ENCODE measurements around the gene CEP68.
"Not testable (repeated sequence)": the region's sequence is repeated elsewhere in the genome, so short reads cannot be mapped to it uniquely, and the experiment has no call there.

Gene CEP68

GRCh38 chr2:65056215-65057053 lies at the start of gene CEP68:
Gene CEP68, plus strand, starts transcription at chr2:65056416. Its CDS starts 13,029 bp downstream, at chr2:65069445.
- DNase-seq: peak; percentile 96

- DNase-seq: no peak
Observed at GRCh38 chr2:65013776-65014175, 42.4 kb upstream of the CEP68 start.

- no peak for DNase-seq
Observed at GRCh38 chr2:65015731-65016130, 40.5 kb upstream of the CEP68 start.

GRCh38 chr2:65016789-65017188 lies 39.4 kb upstream of the CEP68 start:
- DNase-seq: no peak

- DNase-seq: no peak
Observed at GRCh38 chr2:65017335-65017734, 38.9 kb upstream of the CEP68 start.

DNA sequence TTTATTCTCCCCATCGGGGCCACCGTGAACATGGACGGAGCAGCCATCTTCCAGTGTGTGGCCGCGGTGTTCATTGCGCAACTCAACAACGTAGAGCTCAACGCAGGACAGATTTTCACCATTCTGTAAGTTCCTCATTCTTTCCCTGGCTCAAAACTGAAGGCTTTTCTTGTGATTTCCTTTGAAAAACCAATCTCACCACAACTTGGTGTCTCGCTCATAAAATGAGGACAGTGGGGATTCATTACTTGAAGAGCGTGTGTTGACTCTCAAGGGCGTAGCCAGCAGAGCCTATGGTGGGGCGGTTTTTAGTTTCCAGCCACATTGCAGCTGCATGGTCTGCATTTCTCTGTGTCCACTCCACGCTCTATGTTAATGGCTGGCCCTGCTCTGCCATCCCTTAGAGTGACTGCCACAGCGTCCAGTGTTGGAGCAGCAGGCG lies 38.1 kb upstream of the CEP68 start:
- no peak for DNase-seq

DNA sequence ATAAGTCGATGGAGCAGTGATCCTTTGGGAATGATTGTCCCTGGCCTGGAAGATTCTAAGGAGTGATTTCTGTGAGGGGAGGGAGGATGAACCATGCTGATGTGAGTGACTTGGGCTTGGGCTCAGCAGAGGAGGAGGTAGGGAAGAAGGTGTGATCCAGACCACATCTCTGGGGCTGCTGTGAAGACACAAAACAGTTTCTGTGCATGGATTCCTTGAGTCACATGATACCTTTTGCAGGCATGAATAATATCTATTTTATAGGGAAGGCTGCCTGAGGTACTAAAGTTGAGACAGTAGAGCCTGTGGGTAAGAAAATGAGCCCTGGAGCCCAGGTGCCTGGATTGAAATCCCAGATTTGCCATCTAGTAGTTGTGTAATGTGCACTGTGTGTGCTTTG lies 37.2 kb upstream of the CEP68 start:
- DNase-seq: no peak

GRCh38 chr2:65019675-65020195 lies 36.5 kb upstream of the CEP68 start:
- no peak for DNase-seq

- DNase-seq: not testable (repeated sequence)
Observed at GRCh38 chr2:65020251-65020650, 36.0 kb upstream of the CEP68 start.

- DNase-seq: no peak
Observed at GRCh38 chr2:65020943-65021528, 35.2 kb upstream of the CEP68 start.

DNA sequence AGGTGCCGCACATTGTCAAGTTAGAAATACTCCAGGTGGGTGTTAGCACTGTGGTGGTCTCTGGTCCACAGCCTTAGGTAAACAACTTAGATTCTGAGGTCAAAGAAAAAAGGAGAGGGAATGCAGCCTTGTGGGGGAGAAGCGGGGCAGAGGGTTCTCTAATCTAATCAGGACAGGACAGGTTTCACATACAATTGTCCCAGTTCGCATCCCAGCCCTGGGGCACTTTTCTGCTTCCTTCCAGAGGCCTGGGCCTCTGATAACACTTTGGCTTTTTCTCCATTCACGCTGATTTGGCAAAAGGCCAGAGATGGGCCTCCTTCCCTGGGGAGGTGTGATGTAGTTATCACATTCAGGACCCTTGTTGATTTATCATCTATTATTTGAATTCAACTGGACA lies 34.5 kb upstream of the CEP68 start:
- DNase-seq: no peak

DNA sequence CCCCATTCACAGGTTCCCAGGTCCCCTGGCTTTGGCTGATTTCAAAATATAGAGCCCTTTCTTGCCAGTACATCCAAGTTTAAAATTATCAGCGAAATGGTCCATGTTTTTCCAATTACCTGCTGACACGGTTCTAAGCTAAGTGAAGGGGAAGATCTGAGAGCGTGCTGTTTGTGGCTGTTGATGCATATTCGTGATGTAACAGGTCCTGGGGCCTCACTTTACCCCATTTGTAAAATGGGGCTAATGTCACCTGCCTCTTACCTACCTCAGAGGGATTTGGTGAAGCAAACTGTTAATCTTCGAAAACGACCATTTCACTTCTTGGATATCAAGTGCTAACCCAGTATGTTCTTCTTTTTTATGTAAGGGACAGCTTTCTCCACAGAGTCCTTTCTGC lies 34.0 kb upstream of the CEP68 start:
- DNase-seq: no peak

- DNase-seq: no peak
Observed at GRCh38 chr2:65023742-65024141, 32.5 kb upstream of the CEP68 start.

GRCh38 chr2:65024149-65024829 lies 31.9 kb upstream of the CEP68 start:
- peak; percentile 94 for DNase-seq

- no peak for DNase-seq
Observed at GRCh38 chr2:65025453-65026123, 30.6 kb upstream of the CEP68 start.

DNA sequence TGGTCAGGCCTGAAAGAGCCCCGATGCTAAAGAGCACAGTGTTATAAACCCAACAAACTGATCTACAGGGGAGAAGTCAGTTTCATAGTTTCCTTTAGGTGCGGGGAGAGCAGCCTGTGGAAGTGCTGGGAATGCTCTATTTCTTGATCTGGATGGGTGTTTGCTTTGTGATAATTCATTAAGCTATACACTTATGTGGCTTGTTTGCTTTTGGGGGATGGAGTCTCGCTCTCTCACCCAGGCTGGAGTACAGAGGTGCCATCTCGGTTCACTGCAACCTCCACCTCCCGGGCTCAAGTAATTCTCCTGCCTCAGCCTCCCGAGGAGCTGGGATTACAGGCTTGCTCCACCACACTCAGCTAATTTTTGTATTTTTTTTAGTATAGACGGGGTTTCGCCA lies 30.1 kb upstream of the CEP68 start:
- DNase-seq: no peak

GRCh38 chr2:65026704-65027464 lies 29.3 kb upstream of the CEP68 start:
- DNase-seq: no peak

DNA sequence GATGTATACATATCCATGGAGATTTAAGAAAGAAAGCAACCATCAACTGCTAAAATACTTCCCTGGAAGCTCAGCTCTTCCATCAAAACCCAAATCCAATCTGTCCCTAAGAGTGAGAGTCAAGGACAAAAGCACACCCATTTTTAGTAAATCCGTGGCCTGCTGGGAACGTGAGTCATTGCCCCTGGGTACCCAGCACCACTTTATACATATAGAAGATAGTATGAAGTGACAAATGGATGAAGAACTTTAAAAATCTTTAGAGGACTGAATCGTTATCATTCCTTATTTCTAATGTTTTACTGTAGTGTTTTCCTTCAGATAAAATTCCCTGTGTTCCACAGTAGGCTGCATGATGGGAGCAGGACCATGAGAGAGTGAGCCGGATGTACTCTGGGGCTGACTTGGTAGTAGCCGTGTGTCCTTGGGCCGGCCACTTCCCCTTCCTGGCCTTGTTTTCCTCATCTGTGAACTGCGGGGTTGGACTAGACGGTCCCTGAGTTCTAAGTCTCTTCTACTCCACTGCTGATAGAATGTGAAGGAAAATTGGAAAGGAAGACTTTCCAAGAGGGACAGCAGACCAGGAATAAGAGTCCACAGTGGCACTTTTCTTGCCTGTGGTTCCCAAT lies 28.5 kb upstream of the CEP68 start:
- DNase-seq: peak; percentile 32

- DNase-seq: no peak
Observed at GRCh38 chr2:65030476-65031332, 25.5 kb upstream of the CEP68 start.

- DNase-seq: no peak
Observed at GRCh38 chr2:65031341-65032018, 24.7 kb upstream of the CEP68 start.
